ENCODE measurements around the gene BRME1.
A peak's percentile ranks its signal among the peaks of the same experiment; 100 is the strongest.
"Not testable (repeated sequence)": the region's sequence is repeated elsewhere in the genome, so short reads cannot be mapped to it uniquely, and the experiment has no call there.

BRME1 gene

GRCh38 chr19:13865571-13866462 lies 40.1 kb downstream of the BRME1 start:
- DNase-seq (ENCODE audit: low read depth): no peak

- DNase-seq (ENCODE audit: low read depth): no peak
These were observed 41.0 kb downstream of the BRME1 start for GRCh38 chr19:13864667-13865570.

- DNase-seq (ENCODE audit: low read depth): no peak
These were observed 41.8 kb downstream of the BRME1 start for GRCh38 chr19:13864046-13864666.

DNA sequence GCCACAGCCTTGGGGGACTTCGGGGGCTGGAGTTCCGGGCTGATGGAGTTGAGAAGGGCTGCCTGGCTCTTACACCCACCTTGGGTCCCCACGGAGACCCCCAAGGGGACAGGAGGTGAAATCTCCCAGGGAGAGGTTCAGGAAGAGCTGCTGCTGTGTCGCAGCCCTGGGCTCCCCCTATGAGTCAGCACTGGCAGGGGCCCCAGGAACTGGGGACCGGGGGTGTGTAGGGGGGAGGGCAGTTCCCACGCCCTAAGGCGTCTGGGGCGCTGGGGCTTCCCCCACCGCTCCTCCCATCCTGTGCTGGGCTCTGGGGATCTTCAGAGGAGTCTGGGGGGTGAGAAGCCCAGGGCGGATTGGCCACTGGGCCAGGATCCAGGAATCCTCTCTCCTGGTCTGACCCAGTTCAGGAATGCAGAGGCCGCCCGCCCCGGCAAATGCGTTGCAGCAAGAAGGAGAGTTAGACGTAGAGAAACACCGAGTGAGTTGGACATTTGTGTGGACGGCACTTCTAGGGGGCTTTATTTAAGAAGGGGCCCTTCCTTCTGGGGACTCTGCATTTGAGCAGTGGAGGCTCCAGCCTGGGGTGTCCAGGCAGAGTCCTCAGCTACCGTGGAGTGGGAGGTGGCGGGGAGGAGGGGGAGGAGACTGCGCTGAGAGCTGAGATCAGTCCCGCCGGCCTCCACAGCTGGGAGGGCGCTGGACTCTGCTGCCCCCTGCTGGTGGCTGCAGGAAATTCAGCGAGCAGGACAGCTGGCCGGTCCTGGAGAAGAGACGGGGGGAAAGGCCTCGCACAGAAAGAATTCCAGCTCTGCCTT lies 44.0 kb downstream of the BRME1 start:
- DNase-seq (ENCODE audit: low read depth): peak; percentile 88

DNA sequence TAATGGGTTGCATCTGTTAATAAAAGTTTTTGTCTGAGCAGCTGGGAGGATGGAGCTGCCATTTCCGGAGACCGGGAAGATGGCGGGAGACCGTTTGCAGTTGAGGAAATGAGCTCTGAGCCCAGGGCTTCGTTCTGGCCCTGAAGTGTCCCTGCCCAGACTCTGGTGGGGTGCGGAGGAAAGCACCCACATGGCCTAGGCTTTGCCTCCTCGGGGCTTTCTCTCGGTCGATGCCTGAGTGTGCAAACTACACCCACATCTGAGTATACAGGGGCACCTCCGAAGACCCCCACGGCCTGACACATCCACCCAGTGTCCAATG lies 44.6 kb downstream of the BRME1 start:
- no peak for DNase-seq (ENCODE audit: low read depth)

GRCh38 chr19:13860679-13861391 lies 45.1 kb downstream of the BRME1 start:
- no peak for DNase-seq (ENCODE audit: low read depth)

DNA sequence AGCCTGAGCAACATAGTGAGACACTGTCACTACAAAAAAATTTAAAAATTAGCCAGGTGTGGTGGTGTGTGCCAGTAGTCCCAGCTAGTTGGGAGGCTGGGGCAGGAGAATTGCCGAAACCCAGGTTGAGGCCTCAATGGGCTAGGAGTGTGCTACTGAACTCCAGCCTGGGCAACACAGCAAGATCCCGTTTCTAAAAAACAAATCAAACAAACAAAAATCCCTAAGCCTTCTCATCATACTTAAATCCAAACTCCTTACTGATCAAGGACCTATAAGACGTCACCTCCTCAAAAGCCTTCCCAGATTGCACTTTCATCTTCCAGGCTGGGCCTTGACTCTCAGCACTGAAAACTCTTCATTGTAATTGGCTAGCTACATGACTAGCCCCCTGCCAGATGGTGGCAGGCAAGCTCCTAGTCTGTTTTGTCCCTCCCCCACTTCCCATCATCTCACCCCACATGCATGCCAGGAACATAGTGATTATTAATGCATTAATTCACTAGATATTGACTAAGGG lies 46.5 kb downstream of the BRME1 start:
- no peak for DNase-seq (ENCODE audit: low read depth)

DNA sequence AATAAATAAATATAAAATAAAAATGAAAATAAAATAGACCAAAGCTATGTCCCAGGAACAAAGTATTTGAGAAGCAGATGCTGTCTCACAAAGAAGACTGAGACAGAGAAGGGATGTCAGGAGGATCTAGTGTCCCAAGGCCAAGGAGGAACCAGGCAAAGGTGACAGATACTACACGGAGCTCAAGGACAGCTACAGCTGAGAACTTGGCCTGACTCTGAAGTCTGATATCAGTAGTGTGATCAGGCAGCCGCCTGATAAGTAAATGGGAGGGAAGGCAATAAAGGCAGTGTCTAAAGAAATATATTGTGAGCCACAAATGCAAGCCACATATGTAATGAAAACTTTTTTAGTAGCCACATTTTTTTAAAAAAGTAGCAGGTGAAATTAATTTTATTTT lies 49.4 kb downstream of the BRME1 start:
- no peak for DNase-seq (ENCODE audit: low read depth)

- DNase-seq (ENCODE audit: low read depth): not testable (repeated sequence)
These were observed 53.7 kb downstream of the BRME1 start for GRCh38 chr19:13852171-13852707.

GRCh38 chr19:13851734-13852114 lies 54.2 kb downstream of the BRME1 start:
- not testable (repeated sequence) for DNase-seq (ENCODE audit: low read depth)

DNA sequence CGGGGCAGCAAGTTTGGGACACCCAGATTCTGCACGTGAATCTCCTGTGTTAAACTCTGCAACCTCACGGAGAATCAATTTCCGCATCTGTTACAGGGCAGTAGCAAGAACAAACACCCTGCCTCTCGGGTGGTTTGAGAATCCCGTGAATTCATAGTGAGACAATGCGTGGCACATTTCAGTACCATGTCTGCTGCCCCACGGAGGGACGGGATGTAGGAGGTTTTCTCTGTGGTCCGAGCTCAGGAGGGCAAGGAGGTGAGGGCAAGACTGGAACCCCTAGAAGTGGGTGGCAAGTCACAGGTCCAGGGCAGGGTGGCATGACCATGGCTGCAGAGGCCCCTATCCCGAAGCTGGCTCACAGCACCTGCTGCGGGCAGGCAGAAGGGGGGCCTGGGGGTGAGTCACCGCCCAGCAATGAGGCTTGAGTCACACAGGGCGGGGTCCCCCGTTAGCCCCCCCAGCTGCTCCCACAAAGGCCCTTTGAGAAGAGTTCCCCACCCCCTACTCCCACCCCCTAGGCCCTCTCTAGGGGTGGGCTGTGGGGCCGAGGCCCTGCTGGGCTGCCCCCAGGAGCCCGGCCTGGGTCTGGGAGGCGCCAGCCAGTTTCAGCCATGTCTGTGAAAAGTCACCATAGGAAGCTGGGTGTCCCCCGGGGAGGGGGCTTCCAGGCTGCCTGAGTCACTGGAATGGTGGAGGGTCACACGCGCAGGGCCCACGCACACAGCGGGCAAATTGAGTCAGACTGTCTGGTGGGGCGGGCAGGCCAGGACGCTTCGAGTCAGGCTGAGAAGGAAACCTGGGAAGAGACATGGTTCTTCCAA lies 54.8 kb downstream of the BRME1 start:
- DNase-seq (ENCODE audit: low read depth): peak; percentile 90

DNA sequence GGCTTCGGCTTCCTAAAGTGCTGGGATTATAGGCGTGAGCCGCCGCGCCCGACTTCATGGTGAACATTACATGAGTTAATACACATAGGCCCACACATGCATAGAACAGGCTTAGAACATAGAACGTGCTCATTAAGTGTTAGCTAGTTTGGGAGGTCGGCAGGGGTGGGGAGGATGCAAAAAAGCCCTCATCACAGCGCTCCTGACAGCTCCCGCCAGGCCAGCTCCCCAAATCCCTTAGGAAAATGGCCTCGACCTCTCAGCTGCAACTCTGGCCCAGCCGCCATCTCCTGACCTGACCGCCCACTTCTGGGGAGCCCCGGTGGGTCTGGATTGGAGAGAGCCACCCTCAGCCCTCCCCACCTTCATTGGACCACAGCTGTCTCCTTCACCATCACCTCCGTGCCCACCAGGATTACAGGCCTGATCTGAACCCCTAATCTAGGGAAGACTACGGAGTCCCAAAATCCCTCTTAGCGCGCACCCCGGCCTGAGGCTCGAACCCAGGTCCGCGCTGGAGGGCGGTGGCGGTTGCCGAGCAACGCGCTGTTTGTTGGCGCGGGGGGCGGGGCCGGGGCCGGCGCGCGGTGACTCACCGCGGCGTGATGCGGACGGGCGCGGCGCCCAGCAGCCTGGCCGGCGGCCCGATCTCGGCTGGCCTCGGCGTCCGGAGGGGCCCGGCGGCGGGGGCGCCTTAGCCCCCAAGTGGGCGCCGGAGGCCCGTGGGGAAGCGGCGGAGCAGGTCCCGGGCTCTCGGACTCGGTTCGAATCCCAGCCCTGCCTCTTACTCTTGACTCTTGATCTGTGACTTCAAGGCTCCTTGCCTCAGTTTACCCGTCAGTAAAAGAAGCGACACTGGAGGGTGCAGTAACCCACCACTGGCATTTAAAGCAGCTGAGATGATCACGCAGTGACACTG lies 55.7 kb downstream of the BRME1 start:
- peak; percentile 73 for DNase-seq (ENCODE audit: low read depth)

- DNase-seq (ENCODE audit: low read depth): no peak
These were observed 56.9 kb downstream of the BRME1 start for GRCh38 chr19:13848798-13849676.

DNA sequence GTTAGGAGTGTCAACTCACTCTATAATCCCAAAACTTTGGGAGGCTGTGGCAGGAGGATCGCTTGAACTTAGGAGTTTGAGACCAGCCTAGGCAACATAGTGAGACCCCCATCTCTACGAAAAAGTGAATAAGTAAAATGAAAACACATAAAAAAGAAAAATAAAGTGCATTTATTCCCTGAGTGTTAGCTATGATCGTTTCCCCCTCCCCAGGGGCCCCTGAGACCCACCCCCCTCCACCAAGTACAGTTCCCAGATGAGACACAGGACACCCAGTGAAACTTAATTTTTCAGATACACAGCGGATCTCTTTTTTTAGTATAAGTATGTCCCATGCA lies 57.6 kb downstream of the BRME1 start:
- no peak for DNase-seq (ENCODE audit: low read depth)

DNA sequence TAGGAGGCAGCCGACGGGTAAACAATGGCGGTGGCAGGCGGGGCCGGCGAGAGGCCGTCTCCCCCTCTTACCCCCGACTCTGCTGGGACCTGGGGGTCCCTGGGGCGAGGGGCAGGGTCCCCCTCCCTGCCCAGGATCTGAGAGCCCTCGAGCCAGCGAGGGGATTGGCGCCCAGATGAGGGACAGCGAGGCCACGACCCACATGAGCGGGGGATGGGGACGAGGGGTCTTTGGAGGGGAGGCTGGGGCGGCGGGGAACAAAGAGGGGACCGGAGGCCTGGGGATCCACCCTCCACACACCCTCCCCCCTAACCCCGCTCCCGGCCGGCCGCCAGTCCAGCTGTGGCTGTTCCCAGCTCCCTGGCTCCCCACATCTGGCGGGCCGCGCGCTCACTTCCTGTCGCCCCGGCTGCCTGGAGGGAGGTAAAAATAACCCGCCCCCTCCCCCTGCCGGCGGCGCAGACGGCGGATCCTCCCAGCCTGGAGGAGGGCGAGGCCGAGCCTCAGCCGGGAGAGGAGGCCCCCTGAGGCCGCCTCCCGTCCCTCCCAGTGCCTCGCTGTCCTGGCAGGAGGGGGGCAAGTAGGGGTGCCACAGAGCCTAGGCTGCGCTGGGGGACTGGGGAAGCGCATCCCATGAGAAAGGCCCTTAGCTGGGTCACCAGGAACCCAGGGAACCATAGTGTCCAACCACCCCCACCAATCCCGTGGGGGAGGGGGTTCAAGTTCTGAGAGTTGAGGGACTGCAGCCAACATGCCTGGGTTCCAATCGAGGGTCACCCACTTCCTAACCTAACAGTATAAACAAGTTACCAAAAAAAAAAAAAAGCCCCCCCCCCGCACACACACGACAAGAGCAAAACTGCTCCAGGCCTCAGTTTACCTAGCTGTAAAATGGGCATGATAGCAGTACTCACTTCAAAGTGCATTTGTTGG lies 58.2 kb downstream of the BRME1 start:
- DNase-seq (ENCODE audit: low read depth): peak; percentile 95

GRCh38 chr19:13846557-13847406 lies 59.1 kb downstream of the BRME1 start:
- DNase-seq (ENCODE audit: low read depth): peak; percentile 91
